GM21447 (cell line): ENCODE measurements around the gene ATP2B1.

ENCODE experiments used
- ATAC-seq: cut with Tn5 transposase; IDR thresholded peaks from one replicate; pipeline ENCODE4 v1.9.1; 2021; ENCODE audit not compliant: unreplicated experiment

ATP2B1 gene

DNA sequence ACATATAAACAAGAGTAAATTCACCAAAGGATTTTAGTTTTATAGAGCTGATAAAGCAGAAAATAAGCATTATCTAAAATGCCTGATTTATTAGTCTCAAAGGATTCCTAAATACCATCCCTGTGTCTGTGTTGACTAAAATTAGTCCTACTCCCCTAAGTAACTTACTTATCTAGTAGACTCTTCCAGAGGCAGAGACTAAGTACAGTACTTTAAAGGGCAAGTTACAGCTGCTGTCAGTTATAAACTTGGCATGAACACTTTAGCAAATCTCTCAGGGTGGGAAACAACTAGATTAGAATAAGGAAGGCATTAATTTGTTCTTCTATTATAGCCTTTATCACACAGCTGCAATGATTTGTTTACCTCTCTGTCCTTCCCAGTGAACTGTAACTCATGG lies 46.0 kb downstream of the ATP2B1 start:
- no peak for ATAC-seq

- ATAC-seq = no peak
Measured at GRCh38 chr12:89661706-89662330, 46.8 kb downstream of the ATP2B1 start.

GRCh38 chr12:89657739-89658138 lies 50.9 kb downstream of the ATP2B1 start:
- ATAC-seq = no peak

DNA sequence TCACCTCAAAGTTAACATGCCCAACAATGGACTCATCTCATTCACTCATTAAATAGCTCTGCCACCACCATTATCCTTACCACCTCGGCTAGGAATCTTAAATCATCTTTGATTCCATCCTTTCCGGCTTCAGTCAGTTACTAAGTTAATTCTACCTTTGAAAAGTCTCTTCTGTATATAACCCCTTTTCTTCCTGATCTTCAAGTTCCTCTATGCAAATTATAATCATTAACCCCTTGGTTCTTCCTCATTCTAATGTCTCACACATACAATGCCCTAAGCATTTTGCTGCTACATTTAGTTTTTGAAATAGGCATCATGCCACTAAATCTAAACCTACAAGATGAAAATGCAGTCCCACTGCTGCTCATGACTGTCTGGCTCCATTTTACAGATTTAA lies 51.6 kb downstream of the ATP2B1 start:
- no peak for ATAC-seq

DNA sequence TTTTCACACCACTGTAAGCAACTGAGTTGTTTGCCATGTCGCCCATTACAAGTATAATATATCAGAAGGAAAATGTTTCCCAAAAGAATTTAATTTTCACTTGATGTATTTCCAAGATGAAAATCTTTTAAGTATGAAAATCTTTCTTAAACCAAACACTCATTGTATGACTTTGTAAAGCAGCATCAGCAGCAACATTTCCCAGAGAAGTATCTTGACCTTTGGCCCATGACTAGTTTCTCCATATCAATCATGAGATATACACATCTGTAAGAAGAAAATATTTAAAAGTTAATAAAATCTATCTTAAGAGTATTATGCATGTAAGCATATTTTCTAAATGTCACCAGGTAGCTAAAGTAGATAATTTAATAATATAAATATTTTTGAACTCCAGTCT lies 52.8 kb downstream of the ATP2B1 start:
- no peak for ATAC-seq

- no peak for ATAC-seq
Measured at GRCh38 chr12:89651192-89651591, 57.4 kb downstream of the ATP2B1 start.

GRCh38 chr12:89650239-89650638 lies 58.4 kb downstream of the ATP2B1 start:
- ATAC-seq = no peak

GRCh38 chr12:89649820-89650219 lies 58.8 kb downstream of the ATP2B1 start:
- ATAC-seq = no peak

GRCh38 chr12:89649139-89649538 lies 59.5 kb downstream of the ATP2B1 start:
- no peak for ATAC-seq

DNA sequence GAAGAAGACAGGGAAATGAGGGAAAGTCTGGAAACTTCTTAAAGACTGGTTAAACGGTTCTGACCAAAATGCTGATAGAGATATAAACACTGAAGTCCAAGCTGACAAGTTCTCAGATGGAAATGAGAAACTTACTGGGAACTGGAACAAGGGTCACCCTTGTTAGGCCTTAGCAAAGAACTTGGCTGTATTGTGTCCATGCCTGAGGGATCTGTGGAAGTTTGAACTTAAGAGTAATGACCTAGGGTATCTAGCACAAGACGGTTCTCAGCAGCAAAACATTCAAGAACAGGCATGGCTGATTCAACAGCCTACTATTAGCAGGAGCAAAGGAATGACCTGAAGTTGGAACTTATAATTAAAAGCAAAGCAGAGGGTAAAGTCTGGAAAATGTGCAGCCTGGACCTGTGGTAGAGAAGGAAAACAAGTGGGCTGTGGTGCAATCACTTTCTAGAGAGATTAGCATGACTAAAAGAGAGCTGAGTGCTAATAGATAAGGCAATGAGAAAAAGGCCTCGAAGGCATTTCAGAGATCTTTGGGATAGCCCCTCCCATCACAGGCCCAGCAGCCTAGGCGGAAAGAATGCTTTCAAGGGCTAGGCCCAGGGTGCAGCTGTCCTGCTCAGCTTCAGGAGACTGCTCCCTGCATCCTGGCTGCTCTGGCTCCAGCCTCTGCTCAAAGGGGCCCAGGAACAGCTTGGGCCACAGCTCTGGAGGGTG lies 60.3 kb downstream of the ATP2B1 start:
- no peak for ATAC-seq

- ATAC-seq = no peak
Measured at GRCh38 chr12:89645434-89645833, 63.2 kb downstream of the ATP2B1 start.

DNA sequence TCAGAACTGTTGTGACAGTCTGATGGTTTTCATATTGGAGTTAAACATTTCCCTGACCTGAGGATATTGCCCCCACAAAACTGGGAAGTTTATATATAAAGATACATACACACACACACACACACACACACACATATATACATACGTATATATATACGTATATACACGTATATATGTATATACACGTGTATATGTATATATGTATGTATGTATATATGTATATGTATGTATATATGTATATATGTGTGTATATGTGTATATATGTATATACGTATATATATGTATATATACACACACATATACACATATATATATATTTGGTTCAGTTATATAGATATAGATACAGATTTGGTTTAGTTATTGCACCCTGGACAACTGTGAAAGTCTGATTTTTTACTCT lies 65.7 kb downstream of the ATP2B1 start:
- ATAC-seq = no peak

GRCh38 chr12:89636776-89637160 lies 71.9 kb downstream of the ATP2B1 start:
- ATAC-seq = no peak

- ATAC-seq = no peak
Measured at GRCh38 chr12:89636052-89636775, 72.4 kb downstream of the ATP2B1 start.

DNA sequence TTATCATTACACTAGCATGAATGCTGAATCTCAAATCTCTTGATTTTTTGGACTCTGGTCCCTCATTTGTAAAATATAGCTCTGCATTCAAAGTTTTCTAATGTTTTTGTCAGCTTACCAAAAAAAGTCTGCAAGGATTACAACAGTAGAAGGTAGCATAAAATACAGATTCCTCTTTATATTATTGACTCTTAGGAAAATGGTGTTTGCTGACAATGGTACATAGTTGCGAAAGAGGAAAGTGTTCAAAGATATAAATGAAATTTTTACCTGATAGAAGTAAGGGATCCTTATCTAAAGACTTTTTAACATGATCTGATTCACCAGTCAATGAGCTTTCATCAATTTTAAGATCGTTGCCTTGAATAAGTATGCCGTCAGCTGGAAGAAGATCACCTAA lies 74.1 kb downstream of the ATP2B1 start:
- ATAC-seq = no peak

DNA sequence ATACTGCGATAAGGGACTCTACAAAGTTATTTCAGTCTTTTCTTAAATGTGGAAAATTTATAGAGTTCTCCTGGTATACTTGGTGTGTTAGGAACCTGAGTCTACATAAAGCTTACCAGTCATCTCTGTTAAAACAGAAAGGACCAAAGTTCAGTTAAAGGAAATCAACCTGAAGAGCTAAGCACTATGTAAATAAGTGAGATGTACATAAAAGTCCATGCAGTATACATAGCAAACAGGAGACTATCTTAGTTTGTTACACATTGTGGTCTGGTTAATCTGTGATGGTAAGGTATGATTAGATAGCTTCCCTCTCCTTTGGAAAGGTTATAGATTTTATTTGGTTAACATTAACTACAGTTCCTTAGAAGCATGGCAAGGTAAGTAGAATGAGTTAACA lies 75.9 kb downstream of the ATP2B1 start:
- no peak for ATAC-seq

DNA sequence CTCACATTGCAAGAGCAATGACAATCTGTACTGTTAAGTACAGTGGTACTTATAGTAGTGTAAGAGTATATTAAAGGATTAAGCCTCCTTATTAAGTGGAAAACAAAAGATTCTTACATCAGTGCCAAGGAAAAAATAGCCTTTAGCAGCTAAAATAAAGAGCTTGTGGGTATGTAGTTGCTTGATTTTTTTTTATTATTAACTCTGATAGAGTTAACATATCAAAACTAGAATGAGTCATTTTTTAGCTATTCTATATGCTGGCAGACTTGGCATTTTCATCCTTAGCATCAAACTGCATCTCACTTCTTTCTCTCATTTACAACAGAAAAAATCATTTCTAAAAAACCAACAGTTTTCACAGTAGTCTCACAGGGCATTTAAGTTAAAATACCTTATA lies 86.5 kb downstream of the ATP2B1 start:
- no peak for ATAC-seq

DNA sequence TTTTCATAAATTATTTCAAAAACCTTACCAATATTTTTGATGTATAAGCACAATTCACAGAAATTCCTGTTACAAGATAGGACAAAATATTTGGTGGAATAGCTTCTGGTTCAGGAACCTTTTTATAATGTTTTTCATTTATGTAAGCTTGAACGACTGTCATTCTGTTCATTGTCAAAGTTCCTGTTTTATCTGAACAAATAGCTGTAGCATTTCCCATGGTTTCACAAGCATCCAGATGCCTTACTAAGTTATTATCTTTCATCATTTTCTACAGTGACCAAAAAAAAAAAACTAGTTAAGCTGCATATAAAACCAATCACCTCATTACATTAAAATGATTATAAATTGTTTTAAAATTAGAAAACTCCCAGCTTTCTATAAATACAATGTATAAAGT lies 87.1 kb downstream of the ATP2B1 start:
- ATAC-seq = no peak

DNA sequence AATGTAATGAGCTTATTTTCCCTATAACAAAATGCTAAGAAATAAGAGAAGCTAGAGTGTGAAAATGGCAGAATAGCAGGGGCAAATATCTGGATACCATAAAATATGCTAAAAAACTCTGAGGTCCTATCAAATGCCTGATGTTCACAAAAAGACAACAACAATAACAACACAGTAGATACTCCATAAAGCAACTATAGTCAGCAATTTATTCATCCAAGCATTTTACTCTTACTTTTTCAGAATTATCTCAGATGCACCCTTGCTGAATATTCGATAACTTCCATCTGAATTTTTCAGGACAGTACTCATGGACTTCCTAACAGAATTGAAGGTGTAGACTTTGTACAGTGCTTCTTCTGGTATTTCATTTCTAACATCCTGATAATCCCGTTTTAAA lies 88.9 kb downstream of the ATP2B1 start:
- no peak for ATAC-seq

DNA sequence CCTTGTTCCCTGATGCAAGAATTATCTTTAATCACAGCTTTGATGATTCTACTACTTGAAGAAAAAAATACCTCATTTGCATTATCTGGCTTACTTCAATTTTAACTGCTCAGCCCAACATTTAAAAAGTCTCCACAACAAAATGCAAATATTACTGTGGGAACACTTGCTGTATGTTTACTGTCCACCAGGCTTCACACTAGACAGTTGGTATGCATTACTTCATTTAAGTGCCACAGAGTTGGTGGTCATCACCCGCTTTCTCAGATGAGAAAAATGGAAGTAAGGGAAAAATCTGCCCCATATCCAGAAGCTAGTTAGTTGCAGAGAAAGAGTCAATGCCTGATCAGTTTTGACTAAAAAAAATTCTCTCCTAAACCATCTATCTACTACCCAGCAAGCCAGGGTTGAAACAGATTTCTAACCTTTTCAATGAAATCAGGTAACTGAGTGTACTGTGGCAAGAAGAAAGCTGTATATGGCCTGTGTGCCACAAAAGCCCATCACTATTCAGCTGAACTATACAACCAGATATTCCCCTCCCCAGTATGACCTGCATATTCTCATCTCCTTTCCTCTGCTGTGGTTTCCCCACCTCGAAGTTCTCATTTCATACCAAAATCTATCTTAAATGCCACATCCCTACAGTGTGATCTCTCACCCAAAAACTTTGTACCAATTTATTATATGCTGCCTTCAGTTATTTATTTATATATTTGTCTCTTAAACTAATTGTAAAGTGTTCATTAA lies 90.3 kb downstream of the ATP2B1 start:
- ATAC-seq = no peak

DNA sequence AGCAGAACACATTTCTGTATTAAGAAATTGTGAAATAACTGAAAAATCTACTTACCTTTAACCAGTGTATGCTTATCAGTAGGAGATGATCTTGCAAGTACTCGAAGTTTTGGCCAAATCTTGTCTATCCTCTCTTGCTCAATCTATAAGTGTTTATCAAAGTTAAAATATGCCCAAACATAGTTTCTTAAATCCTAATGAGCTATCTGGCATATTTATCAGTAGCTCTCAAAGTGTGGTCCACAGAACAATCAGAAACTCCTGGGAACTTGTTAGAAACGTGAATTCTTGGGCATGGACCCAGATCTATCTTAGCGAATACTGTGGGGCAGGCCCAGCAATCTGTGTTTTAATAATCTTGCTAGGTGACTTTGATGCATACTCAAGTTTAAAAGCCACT lies 98.3 kb downstream of the ATP2B1 start:
- ATAC-seq = no peak

DNA sequence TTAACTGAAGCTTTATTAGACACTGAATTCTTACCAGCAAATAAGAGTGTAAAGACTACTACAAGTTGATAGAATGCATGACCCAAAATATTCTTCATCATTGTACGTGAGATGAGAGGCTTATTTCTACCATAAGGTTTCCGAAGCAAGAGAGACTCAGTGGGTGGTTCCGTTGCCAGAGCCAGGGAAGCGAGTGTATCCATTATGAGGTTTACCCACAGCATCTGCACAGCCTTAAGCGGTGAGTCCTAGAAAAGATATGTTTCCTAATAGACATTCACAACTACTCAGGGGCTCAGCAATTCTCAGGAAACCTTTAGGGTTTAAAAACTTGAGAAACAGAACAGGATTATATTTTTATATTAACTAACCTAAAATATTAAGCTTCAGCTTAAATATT lies 105.0 kb downstream of the ATP2B1 start:
- ATAC-seq = no peak
